SU-DHL-6 (cell line): Measurements from ENCODE around the gene SNX17.

Experiments used
- EZH2phosphoT487 ChIP-seq: fragments of 200-600 bp; sonication (generic), shearing (Covaris generic); conservative IDR thresholded peaks from 2 replicates; pipeline ENCODE4 v1.6.1; 2018; ENCODE audit warnings: mild to moderate bottlenecking, antibody characterized with exemption, low read length, moderate library complexity, mixed read lengths
- TF ChIP-seq, protein P1 (sequence below): fragments of 200-600 bp; sonication (generic); IDR thresholded peaks from one replicate; pipeline ENCODE4 v1.5.1; 2017; ENCODE audit warnings: antibody characterized with exemption, mild to moderate bottlenecking, low read length, moderate library complexity; ENCODE audit not compliant: insufficient read depth, poor library complexity, severe bottlenecking

GRCh38 chr2:27350106-27350693, 20.2 kb upstream of the SNX17 start:
- TF ChIP-seq, protein P1, sequence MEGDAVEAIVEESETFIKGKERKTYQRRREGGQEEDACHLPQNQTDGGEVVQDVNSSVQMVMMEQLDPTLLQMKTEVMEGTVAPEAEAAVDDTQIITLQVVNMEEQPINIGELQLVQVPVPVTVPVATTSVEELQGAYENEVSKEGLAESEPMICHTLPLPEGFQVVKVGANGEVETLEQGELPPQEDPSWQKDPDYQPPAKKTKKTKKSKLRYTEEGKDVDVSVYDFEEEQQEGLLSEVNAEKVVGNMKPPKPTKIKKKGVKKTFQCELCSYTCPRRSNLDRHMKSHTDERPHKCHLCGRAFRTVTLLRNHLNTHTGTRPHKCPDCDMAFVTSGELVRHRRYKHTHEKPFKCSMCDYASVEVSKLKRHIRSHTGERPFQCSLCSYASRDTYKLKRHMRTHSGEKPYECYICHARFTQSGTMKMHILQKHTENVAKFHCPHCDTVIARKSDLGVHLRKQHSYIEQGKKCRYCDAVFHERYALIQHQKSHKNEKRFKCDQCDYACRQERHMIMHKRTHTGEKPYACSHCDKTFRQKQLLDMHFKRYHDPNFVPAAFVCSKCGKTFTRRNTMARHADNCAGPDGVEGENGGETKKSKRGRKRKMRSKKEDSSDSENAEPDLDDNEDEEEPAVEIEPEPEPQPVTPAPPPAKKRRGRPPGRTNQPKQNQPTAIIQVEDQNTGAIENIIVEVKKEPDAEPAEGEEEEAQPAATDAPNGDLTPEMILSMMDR, result no peak
- no peak for TF ChIP-seq EZH2phosphoT487
